OCI-LY7 (cell line): ENCODE results near the gene KCND3.

Source experiments
- EZH2phosphoT487 ChIP-seq: fragments of 200-600 bp; sonication (generic); IDR thresholded peaks from 2 replicates; pipeline ENCODE4 v1.6.1; 2018; ENCODE audit warnings: low read depth, borderline replicate concordance, mild to moderate bottlenecking, mixed run types, antibody characterized with exemption, low read length, moderate library complexity, mixed read lengths
- TF ChIP-seq, protein P1 (sequence below): fragments of 200-600 bp; sonication (generic); conservative IDR thresholded peaks from 2 replicates; pipeline ENCODE4 v1.5.1; 2014; ENCODE audit warnings: mild to moderate bottlenecking, antibody characterized with exemption, low read length, moderate library complexity, mixed read lengths

- TF ChIP-seq, protein P1, sequence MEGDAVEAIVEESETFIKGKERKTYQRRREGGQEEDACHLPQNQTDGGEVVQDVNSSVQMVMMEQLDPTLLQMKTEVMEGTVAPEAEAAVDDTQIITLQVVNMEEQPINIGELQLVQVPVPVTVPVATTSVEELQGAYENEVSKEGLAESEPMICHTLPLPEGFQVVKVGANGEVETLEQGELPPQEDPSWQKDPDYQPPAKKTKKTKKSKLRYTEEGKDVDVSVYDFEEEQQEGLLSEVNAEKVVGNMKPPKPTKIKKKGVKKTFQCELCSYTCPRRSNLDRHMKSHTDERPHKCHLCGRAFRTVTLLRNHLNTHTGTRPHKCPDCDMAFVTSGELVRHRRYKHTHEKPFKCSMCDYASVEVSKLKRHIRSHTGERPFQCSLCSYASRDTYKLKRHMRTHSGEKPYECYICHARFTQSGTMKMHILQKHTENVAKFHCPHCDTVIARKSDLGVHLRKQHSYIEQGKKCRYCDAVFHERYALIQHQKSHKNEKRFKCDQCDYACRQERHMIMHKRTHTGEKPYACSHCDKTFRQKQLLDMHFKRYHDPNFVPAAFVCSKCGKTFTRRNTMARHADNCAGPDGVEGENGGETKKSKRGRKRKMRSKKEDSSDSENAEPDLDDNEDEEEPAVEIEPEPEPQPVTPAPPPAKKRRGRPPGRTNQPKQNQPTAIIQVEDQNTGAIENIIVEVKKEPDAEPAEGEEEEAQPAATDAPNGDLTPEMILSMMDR, result peak; percentile 64
- TF ChIP-seq EZH2phosphoT487, result no peak
These were observed 175.8 kb downstream of the KCND3 start for GRCh38 chr1:111813440-111814304.
